ENCODE results near the gene TMEM255B.

- TF ChIP-seq CTCF (IDR thresholded peaks at IDR 0.05): no peak
- no peak for TF ChIP-seq ATF1 (CRISPR knock-in tag; IDR thresholded peaks at IDR 0.05)
- TF ChIP-seq CREB1 (CRISPR knock-in tag; IDR thresholded peaks at IDR 0.05): no peak
- TF ChIP-seq HMGA2 (CRISPR knock-in tag; IDR thresholded peaks at IDR 0.05): no peak
- TF ChIP-seq USF1 (CRISPR knock-in tag; IDR thresholded peaks at IDR 0.05): no peak
- no peak for TF ChIP-seq NFE2L1 (CRISPR knock-in tag; IDR thresholded peaks at IDR 0.05)
- TF ChIP-seq KAT7 (CRISPR knock-in tag; IDR thresholded peaks at IDR 0.05; ENCODE audit: borderline replicate concordance): no peak
- no peak for TF ChIP-seq USF2 (CRISPR knock-in tag; IDR thresholded peaks at IDR 0.05)
- TF ChIP-seq GABPB1 (CRISPR knock-in tag; IDR thresholded peaks at IDR 0.05): no peak
- no peak for TF ChIP-seq NFYB (CRISPR knock-in tag; conservative IDR thresholded peaks at IDR 0.05; ENCODE audit: low read depth)
- no peak for TF ChIP-seq CBFB (CRISPR knock-in tag; IDR thresholded peaks at IDR 0.05; ENCODE audit: low read depth)
- TF ChIP-seq PREB (CRISPR knock-in tag; IDR thresholded peaks at IDR 0.05; ENCODE audit: borderline replicate concordance): no peak
Measured at GRCh38 chr13:113855012-113855921, 96.2 kb downstream of the TMEM255B start.
